GM12865 (cell line): Measurements from ENCODE around the gene NLRC3.
"Not testable (repeated sequence)": the region's sequence is repeated elsewhere in the genome, so short reads cannot be mapped to it uniquely, and the experiment has no call there.

Experiments
- DNase-seq: peaks from one replicate; pipeline ENCODE4 v3.0.0; 2010; ENCODE audit warnings: low read depth
- H3K4me3 ChIP-seq: 2 replicates; pipeline ENCODE4 v1.5.1; 2011; ENCODE audit warnings: mild to moderate bottlenecking, low read depth, low read length, control low read depth
- TF ChIP-seq, protein P1 (sequence below): IDR thresholded peaks from 2 replicates; pipeline ENCODE4 v1.5.1; 2011; ENCODE audit warnings: low read length, control low read depth, low read depth, inconsistent platforms; ENCODE audit not compliant: insufficient read depth; ENCODE audit errors: missing control alignments

NLRC3 gene

DNA sequence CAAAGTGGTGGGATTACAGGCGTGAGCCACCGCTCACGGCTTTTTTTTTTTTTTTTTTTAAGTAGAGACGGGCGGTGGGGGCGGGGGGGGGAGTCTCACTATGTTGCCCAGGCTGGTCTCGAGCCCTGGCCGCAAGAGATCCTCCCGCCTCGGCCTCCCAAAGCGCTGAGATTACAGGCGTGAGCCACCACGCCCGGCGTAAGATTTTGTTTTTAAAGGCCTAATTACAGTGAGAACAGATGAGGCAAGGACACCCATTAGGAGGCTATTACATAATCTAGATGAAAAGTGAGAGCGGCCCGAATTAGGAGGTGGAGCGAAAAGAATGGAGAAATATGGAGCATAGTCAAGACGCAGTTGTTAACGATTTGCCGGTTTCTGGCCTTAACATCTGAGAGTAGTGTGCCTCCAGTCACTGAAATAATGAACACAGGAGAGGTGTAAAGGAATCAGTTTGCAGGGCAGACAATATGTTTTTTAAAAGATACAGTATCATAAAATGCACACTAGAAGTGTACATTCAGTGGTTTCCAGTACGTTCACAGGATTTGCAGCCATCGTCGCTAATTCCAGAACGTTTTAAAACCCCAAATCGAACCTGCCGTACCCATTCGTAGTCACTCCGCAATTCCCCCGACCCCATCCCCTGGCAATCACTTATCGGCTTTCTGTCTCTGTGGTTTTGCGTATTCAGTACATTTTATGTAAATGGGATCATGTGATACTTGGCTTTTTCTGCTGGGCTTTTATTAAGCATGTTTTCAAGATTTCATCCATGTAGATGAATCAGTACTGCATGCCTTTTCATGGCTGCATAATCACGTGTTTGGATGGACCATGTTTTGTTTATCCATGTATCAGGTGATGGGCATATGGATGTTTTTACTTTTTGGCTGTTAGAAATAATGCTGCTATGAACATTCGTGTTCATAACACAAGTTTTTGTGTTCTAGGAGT, 35.6 kb upstream of the NLRC3 start:
- no peak for DNase-seq
- TF ChIP-seq, protein P1, sequence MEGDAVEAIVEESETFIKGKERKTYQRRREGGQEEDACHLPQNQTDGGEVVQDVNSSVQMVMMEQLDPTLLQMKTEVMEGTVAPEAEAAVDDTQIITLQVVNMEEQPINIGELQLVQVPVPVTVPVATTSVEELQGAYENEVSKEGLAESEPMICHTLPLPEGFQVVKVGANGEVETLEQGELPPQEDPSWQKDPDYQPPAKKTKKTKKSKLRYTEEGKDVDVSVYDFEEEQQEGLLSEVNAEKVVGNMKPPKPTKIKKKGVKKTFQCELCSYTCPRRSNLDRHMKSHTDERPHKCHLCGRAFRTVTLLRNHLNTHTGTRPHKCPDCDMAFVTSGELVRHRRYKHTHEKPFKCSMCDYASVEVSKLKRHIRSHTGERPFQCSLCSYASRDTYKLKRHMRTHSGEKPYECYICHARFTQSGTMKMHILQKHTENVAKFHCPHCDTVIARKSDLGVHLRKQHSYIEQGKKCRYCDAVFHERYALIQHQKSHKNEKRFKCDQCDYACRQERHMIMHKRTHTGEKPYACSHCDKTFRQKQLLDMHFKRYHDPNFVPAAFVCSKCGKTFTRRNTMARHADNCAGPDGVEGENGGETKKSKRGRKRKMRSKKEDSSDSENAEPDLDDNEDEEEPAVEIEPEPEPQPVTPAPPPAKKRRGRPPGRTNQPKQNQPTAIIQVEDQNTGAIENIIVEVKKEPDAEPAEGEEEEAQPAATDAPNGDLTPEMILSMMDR, result no peak
- peak overlapping the region; percentile 75 for H3K4me3 ChIP-seq

DNA sequence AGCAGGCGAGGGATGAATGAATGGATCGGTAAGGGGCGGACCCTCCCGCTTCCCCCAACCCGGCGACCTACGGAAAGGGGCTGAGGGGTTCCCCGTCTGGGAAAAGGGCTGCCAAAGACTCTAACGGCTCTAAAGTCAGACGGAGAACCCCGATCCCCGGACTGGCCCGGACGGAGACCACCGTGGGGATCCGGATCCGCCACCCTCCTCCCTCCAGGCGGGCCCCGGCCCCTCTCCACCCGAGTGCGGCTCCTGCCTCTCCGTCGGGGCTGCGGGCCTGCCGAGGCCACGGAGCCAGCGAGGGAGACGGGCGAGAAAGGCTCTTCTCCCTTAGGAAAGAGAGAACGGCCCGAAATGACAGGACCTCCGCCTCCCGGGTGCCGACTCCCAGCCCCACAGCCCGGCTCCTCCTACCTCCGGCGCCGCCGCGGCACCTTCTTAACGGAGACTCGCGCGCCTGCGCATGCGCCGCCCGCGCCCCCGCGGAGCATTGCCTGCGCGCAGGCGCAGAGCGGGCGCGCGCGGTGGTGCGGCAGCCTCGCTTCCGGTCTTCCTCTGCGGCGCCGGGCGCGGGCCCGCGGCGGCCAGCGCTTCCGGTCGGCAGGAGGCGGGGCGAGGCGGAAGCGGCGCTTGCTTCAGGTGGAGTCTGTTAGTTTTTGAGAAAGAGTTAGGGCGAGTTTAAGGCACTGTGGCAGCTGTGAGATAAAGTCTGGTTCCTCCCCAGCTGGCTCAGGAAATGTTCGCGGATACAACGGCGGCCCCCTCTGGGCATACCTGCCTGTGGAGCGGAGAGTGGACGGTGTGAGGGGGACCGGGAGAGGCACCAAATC, 34.2 kb upstream of the NLRC3 start, which contains the start of gene SLX4:
TSS of gene SLX4 (minus strand) at position 461 of the 830 bp plus-strand sequence. CDS start 2,642 bp downstream, outside the sequence.
- DNase-seq, result peak; percentile 96
- H3K4me3 ChIP-seq, result peak within 1 kb of the TSS; percentile 75
- TF ChIP-seq, protein P1, result no peak

DNA sequence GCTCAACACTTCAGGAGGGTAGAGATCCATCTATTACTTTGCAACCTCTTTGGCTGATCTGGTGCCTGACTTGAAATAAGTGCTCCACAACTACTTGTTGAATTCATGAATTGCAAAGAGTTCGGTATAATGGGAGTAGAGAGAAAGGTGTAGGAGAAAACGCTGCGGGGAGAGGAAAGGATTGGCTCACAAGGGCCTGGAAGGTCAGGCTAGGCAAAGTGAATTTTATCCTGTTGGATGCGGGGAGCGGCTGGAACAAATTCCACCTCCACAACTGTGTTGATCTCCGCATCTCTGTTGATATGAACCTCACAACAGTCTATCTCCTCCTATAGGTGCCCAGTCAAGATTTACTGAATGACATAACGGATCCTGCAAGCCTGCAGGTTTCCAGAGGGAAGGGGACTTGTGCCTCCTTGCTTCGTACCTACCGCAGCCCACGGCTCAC, 33.5 kb upstream of the NLRC3 start:
- peak overlapping the region; percentile 61 for H3K4me3 ChIP-seq
- TF ChIP-seq, protein P1, result no peak
- peak; percentile 29 for DNase-seq

DNA sequence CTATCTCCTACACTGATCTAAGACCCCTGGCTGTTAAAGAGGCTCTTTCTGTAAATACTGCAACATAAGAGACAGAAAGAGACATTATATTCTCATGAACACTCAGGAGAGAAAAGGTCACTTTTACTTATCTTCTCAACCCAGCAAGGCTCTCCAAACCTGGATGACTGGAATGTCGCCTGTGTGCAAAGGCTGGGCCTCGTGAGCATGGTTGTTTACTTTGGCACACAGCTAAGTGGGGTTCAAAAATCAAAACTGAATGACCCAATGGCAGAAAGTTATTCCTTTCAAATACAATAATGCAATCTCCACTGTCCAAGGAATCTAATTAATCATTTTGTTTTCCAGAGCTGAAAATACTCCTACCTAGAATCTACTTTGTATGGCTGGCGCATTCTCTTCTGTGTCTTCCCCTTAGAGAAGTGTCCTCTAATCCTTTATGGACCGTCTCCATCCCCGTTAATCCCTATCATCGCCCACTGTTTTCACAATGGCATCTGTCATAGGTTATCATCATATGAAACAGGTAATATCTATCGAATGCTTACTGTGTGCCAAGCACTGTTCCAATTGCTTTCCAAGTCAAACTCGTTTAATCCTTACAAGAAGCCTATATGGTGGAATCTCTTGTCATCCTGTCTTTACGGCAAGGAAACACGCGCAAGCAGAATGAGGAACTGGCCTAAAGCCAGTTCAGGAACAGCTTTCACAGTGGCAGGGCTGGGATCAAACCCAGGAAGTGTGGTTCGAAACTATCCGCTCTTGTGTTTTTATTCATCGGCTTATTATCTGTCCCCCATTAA, 32.9 kb upstream of the NLRC3 start:
- TF ChIP-seq, protein P1, result no peak
- H3K4me3 ChIP-seq, result peak overlapping the region; percentile 61
- DNase-seq, result peak; percentile 28

DNA sequence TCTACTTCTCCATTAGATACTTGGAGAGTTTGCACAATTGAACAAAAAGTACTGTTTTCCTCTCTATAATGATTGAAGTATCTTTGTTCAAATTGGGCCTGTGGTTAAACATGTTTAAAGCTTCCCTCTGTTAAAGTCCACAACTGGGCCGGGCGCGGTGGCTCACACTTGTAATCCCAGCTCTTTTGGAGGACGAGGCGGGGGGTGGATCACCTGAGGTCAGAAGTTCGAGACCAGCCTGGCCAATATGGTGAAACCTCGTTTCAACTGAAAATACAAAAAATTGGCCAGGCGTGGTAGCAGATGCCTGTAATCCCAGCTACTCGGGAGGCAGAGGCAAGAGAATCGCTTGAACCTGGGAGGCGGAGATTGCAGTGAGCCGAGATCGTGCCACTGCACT, 31.8 kb upstream of the NLRC3 start:
- DNase-seq, H3K4me3 ChIP-seq: not testable (repeated sequence)

DNA sequence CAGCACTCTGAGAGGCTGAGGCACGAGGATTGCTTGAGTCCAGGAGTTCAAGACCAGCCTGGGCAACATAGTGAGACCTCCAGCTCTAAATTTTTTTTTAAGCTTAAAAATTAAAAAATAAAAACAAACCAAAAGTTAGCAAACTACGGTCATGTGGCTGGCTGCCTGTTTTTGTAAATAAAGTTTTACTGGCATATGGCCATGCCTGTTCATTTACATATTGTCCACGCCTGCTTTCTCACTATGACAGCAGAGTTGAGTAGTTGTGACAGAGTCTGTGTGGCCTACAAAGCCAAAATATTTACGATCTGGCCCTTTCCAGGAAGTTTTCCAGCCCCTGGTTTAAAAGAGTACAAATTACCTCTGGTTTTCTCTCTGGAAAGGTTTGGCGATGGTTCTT, 30.9 kb upstream of the NLRC3 start:
- H3K4me3 ChIP-seq, result 0 out of 2 replicates have a peak overlapping the region, but pooled peaks have one; percentile 16
- DNase-seq, result peak; percentile 60
- TF ChIP-seq, protein P1, result no peak
